ENCODE data around the gene NUAK2.

DNA sequence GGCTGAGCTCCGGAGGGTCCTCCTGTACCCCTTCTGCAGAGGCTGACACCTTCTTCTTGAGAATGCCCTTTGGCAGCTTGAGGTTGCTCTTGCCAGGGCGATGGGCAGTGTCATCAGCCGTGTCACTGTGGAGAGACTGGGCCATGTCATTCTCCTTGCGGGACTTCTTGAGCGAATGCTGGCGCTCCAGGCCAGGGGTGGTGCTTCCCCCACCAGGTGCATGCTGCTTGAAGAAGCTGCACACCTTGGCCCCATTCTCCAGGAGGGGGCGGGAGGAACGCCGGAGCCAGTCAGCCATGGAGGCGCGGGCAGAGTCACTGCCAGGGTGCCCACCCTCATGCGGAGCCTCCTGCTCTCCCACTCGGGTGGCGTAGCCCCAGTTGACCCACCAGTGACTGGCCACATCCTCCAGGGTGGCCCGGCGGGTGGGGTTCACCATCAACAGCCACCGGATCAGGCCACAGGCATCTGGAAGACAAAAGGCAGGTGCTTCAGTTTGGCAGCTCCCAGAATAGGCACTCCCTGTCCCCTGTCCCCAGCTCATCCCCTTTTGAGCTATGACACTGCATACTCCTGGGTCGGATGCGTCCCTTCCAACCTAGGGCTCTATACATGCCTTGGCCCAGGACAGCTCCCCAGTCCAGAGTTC lies 17.4 kb downstream of the NUAK2 start:
- TF ChIP-seq, protein P1, sequence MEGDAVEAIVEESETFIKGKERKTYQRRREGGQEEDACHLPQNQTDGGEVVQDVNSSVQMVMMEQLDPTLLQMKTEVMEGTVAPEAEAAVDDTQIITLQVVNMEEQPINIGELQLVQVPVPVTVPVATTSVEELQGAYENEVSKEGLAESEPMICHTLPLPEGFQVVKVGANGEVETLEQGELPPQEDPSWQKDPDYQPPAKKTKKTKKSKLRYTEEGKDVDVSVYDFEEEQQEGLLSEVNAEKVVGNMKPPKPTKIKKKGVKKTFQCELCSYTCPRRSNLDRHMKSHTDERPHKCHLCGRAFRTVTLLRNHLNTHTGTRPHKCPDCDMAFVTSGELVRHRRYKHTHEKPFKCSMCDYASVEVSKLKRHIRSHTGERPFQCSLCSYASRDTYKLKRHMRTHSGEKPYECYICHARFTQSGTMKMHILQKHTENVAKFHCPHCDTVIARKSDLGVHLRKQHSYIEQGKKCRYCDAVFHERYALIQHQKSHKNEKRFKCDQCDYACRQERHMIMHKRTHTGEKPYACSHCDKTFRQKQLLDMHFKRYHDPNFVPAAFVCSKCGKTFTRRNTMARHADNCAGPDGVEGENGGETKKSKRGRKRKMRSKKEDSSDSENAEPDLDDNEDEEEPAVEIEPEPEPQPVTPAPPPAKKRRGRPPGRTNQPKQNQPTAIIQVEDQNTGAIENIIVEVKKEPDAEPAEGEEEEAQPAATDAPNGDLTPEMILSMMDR (IDR thresholded peaks at IDR 0.05), result no peak
- no peak for TF ChIP-seq POLR2A (IDR thresholded peaks at IDR 0.05)

Measured in body of pancreas (tissue), 4 donors.